Activated CD4-positive, alpha-beta T cell treated with anti-CD3 and anti-CD28 coated beads, Interleukin-2, Interleukin-6, amounts not matched to agents 100 ng/mL and 50 ng/mL, durations not matched to agents 16 hours and 8 hours (primary cell): ENCODE data around the gene EPHB6.

Source experiments
- DNase-seq: peaks from one replicate; pipeline ENCODE4 v3.0.0-alpha.2; 2020

EPHB6 gene

DNA sequence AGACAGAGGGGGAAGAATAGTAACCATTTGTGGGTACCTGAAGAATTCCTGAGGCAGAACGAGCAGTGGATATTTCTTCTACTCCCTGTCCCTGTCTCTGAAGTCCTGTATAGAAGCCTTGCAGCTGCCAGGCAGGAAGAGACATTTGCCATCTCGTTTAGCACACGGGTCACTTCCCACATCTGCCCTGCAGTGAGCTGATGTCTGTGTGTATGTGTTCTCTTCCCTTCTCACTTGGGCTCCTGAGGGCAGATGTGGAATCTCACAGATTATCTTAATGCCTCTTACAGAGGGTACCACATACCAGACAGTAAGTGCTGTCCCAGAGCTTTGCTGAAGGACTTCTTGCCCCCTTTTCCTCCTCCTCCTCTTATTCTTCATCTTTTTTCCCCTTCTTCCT, 44.8 kb downstream of the EPHB6 start:
- DNase-seq: no peak

DNA sequence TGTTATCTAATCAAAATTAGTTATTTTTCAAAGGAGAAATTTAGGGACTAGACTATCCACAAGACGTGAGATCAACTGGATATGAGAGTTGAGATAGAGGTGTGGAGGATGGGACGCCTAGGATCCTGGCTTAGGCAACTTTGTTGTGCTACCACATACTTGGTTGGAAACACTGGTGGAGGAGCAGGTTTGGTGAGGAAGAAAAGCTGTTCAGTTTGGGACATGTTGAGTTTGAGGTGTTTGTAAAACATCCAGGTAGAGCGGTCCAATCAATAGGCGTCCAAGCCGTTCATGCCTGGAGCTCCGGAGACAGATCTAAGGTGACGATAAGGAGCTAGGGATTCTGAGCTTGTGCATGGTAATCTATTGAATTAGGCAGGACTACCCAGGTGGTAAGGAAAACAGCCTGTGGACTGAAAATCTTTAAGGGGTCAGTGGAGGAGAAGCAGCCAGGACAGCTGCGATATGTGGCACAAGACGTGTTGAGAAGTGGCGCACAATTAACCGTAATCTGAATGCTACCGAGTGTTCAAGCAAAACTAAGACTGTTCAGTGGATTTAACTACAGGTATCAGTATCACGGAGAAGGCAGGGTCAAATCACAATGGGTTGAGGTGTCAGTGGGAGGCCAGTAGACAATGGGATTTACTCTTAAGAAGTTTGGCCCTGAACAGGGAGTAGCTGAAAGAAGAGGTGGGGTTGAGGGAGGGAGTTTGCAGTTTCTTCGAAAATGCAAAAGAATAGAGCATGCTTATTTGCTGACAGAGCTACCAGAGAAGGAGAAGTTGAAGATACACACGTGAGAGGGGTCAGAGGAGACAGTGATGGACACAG, 46.8 kb downstream of the EPHB6 start:
- DNase-seq: no peak

DNA sequence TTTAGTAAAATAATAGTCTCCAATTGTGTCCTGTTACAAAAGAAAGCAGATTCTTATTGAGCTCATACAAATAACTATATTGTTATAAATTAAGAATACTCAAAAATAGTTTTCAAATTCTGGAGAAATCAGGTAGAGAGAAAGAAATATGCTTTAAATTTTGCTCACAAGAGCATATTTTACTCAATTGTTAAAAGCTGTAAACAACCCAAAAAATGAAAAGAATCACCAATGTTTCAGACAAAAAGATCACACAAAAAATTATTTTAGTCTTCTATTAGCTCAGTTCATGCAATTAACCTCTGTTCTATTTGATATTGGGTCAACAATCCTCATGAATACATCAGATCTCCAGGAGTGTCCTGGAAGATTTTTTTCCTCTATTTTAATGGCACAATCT, 49.3 kb downstream of the EPHB6 start:
- DNase-seq: no peak

DNA sequence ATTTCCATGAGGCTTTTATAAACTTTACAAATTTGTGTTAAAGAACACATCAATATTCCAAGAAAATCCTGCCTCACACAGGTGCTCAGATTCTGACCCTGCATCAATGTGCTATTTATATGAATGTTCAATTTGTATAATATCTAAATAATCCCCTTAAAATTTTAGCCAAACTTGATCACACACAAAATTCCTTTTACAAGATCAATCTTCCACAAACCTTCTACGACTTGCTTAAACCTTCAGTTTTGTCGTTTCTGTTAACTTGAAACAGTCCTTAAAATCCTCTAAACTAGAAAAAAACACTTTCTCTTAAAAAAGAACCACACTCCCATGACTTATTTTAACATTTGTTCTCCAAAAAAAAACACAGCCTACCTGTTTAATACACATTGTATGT, 50.9 kb downstream of the EPHB6 start:
- DNase-seq: no peak

DNA sequence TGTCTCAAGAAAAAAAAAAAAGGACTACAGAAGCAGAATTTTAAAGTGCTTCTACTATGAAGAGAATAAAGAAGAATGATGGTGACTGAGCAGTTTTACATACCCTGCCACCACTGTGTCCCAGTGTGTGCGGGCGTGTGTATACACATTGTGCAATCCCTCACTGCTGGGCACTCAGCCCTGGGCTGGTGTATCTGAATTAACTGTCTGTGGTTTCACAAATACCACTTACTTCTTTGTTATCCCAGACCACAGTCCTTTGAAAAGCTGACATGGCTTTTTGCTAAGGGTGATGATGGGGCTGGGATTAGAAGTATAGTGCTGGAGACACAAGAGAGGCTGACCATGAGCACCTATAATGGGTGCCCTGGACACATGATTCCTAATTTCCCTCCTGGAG, 51.8 kb downstream of the EPHB6 start:
- DNase-seq: no peak

DNA sequence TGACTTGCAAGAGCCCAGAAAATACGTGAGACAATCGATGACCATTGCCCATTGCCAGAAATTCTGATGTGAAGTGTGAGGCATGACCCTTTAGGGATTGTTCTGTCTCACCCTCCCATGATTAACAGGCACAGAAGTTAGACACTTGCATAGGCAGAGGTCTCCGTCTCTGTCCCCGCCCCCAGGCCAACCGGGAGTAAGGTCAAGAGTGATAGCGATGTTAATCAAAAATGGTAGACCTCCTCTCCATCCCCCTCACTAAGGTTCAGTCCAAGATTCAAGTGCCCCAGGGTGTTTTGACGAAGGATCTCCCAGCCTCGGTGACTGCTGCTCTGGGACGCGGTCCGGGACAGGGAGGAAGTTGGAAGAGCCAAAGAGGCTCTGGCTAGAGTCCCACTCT, 53.4 kb downstream of the EPHB6 start:
- DNase-seq: no peak

DNA sequence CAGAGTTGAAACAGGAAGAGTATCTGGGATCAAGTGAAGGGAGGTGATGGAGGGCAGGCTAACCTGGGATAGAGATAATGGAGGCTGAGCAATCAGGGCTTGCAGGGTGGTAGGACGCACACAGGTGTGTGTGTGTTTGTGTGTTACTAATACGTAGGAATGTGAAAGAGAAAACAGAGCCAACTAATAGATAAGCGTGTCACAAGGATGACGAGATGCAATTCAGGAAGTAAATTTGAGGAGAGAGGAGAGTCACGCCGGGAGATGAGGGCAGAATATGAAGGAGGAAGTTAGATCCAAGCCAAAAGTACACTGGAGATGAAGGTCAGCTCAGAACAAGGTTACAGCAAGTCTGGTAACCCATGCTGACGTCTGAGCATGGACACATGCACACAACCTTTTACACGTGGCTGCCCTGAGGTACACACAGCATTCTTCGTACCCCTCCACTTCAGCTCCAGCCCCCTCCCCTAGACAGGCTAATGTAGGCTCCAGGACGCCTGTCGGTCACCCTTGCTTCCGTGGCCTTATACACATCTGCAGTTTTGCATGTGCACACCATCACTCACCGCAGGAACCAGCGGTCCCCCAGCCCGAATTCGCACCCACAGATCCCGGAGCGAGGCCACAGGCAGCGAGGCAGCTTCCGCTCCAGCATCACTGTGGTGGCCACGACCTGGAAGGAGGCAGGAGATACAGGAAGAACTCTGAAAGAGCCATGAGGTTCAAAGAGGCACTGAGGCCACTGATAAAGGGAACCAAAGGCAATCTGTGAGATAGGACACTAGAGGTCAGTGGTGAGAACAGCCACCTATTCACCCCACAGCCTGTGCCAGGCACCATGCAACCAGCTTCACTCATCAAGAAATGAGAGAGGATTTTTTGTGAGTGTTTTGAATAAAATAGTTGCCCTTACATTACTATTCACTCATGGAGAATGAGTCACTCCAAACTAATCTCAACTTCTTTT, 54.3 kb downstream of the EPHB6 start:
- no peak for DNase-seq

DNA sequence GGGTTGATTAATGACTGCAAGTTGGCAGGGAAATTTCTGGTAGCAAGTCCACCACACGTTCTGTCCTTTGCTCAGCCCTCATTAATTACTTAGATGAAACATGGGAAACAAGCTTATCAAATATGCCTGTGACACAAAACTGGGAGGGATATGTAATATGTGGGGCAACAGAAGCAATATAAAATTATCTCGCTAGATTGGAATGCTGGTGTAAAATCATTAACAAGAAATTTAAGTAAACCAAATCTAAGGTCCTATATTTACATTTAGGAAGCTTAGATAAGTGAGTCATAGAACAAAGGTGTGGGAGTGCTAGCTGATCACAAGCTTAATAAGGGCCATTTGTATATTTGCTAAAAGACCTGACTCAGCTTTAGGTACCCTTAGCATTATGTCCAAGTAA, 55.2 kb downstream of the EPHB6 start:
- no peak for DNase-seq

DNA sequence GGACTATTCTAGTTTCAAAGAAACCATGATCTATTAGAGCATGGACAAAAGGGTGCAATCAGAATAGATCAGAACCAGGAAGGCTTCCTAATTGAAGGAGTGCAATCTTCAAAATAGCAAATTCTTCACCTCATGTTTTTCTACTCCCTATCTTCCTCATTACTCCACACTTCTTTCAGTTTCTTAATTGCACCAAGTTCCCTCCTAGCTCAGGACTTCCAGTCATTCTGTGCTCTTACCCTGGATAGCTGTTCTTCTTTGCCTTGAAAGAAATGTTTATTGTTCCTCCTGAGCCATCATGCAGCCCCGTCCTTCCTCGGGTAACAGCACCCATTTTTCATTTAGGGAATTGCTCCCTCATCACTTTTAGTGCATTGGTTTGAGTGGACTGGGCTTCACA, 55.6 kb downstream of the EPHB6 start:
- no peak for DNase-seq

DNA sequence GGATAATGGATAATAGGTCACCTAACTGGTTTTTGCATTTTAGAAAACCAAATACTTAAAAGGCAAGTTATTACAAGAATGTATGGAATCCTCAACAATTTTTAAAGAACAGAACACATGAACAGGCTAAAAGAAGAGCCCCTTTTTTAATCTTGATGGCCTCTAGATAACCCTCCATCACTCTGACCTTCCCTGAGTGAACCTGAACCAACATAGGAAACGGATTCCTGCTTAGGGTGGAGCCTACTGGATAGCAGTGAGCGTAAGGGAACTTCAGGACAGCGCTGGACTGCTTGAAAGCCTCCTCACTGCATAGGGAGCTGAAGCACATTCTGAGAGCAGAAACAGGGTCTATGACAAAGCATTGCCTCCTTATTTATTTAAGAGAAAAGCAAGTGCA, 58.2 kb downstream of the EPHB6 start:
- no peak for DNase-seq

DNA sequence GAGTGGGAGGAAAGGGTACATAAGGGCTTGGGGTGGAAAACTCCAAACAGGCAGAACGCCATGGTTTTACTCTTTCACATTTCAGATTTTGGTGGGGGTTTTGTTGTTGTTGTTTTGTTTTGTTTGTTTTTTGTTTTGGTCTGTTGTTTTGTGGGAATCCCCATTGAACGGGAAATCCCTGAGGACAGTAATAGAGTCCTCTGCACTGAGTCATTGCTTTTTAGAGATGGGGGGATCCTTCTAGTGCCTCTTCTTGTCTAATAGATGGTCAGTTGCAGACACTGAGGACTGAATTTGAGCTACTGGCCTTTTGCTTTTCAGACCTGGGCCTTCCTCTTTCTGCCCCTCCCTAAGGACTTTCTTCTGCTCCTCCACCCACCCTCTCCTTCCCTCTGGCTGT, 58.7 kb downstream of the EPHB6 start:
- DNase-seq: no peak

DNA sequence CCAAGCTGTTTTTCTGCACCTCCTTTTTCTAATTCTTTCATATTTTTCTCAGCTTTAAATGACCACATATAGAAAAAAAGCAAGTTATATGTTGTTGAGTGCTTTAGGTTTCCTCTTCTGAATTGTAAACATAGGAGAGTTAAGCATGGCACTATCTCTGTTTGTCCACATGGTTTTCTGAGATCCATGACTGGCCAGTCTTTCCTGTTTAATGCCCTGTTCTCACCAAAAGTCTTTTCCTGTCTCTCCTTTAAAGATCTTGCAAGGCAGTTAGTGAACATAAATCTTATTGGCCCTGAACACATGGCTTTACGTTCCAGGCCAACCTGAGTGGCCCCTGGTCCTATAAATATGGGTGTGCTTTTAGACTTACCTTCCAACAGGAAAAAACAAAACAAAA, 59.2 kb downstream of the EPHB6 start:
- DNase-seq: no peak

DNA sequence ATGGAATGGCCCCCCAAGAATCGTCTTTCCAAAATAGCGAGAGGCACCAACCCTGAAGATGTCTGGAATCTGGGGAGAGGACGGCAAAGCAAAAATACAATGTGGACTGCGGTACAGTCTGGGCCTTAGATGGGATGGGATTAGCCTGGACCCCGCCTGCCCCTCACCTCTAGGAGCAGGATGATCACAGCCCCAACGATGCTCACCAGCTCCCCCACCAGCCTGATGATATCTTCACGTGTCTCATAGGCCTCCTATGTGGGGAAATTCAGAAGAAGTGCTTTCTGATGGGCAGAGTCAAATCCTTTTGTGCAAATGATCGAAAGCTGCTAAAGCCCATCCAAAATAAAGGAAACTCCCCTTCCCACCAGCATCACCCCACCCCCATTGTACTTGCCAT, 60.4 kb downstream of the EPHB6 start:
- DNase-seq: no peak

DNA sequence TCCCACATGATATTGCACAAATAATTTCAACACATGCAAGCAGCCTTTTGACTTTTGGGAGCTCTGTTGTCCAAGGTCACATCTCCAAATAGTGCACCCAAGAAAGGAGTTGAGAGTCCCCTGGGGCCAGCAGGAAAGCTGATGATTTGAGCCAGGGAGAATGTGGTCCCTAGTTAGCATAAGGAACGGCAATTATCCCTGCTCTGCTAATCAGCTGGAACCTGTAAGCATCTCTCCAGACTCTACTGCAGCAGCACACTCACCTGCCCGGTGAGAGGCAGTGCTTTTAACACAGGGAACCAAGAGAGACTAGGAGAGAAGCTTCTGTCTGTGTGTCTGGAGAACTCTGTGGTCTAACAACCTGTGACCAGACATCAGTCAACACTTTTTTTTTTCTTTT, 61.6 kb downstream of the EPHB6 start:
- no peak for DNase-seq

DNA sequence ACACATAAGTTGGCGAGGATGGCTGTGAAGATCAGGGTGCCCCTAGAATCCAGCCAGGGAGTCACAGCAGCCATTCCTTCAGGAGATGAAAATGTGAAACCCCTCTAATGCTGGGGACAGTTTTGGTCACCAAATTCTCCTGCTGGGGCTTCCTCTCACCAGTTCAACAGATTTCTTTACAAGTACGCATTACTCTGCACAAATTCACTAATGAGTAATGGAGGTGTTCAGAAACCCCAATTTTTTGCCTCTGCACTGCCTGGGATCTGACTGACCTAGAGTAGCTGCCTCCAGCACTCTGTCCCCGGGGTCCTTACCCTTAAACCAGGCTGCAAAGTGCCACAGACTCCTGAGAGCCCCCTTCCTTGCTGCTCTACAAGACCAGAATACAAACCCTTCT, 62.6 kb downstream of the EPHB6 start:
- no peak for DNase-seq

DNA sequence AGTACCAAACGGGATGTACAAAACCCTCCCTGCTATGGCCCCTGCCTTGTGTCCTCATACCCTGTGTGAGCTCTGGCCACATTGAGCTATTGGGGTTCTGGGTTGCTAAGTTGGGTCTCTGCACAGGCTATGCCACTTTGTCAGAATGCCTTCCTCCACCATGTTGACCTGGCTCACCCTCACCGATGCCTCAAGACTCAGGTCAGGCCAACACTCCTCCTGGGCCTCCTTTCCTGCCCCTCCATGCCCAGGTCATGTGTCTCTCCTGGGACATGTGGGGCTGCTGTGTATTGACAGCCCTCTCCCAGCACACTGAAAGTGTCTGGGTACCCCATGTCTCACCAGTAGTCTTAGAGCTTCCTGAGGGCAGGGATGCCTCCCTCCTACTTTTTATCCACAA, 64.0 kb downstream of the EPHB6 start:
- no peak for DNase-seq

DNA sequence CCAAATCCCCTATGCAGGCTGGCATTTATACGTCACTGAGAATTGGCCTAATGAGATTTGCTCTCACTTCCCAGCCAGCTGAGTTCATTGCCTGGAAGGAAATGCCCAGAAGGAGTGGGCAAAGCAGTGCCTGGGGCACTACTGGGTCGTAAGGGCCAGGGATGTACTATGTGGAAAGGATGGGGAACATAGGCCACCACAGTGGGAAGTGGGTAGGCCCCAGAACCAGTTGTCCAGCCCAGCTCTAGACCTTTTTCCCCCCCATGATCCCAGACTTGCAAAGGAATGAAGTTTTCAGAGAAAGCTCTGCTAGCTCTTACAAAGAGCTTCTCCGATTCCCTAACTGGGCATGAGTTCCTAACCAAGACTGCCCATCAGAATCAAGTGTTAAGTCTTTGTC, 64.8 kb downstream of the EPHB6 start:
- DNase-seq: no peak
